ENCODE measurements around the gene MYO18B. TPM values are rescaled to one million over a fixed set of nuclear protein-coding genes. Genes with fewer than 3 reads are reported as not detected.

Gene MYO18B
- total RNA-seq, 1 donor from 2014 or later = not detected

GRCh38 chr22:26002456-26002855 lies 260.5 kb downstream of the MYO18B start:
- Histone ChIP-seq H3K4me1 (no peaks in the 10 kb centered on the region), H3K27ac (no peak overlapping the region), H3K36me3 (no peaks in the 10 kb centered on the region), H3K4me3 (no peak overlapping the region), H3K9me3 (no peaks in the 10 kb centered on the region), H3K27me3 (ENCODE audit: low read depth) (peaks cover 4% of the 10 kb centered on the region)
- ATAC-seq (no peak), DNase-seq (no peak)
- intact Hi-C loops (cut with DNase I) = no loop called here
- TF ChIP-seq CTCF (IDR thresholded peaks at IDR 0.05) = no peak

- Histone ChIP-seq H3K4me3 (no peak overlapping the region), H3K4me1 (no peaks in the 10 kb centered on the region), H3K27me3 (ENCODE audit: low read depth) (peaks cover 4% of the 10 kb centered on the region), H3K27ac (no peak overlapping the region), H3K36me3 (no peaks in the 10 kb centered on the region), H3K9me3 (no peaks in the 10 kb centered on the region)
- ATAC-seq (no peak), DNase-seq (no peak)
- intact Hi-C loops (cut with DNase I) = no loop called here
- no peak for TF ChIP-seq CTCF (IDR thresholded peaks at IDR 0.05)
These were observed 262.5 kb downstream of the MYO18B start for GRCh38 chr22:26004477-26004876.

- no peaks in the 10 kb centered on the region for H3K36me3 ChIP-seq
- H3K4me3 ChIP-seq = no peak overlapping the region
- DNase-seq (no peak), ATAC-seq (no peak)
- TF ChIP-seq CTCF (IDR thresholded peaks at IDR 0.05) = no peak
- H3K27ac ChIP-seq = no peak overlapping the region
- peaks cover 5% of the 10 kb centered on the region for H3K27me3 ChIP-seq (ENCODE audit: low read depth)
- no peaks in the 10 kb centered on the region for H3K4me1 ChIP-seq
- intact Hi-C loops (cut with DNase I) = no loop called here
- no peaks in the 10 kb centered on the region for H3K9me3 ChIP-seq
These were observed 266.6 kb downstream of the MYO18B start for GRCh38 chr22:26008587-26008986.

GRCh38 chr22:26016916-26017315 lies 274.9 kb downstream of the MYO18B start:
- Histone ChIP-seq H3K4me3 (no peak overlapping the region), H3K9me3 (no peaks in the 10 kb centered on the region), H3K27me3 (ENCODE audit: low read depth) (peaks cover 4% of the 10 kb centered on the region), H3K4me1 (no peaks in the 10 kb centered on the region), H3K36me3 (no peaks in the 10 kb centered on the region), H3K27ac (no peak overlapping the region)
- TF ChIP-seq CTCF (IDR thresholded peaks at IDR 0.05) = no peak
- DNase-seq (no peak), ATAC-seq (no peak)
- intact Hi-C loops (cut with DNase I) = no loop called here

GRCh38 chr22:26017932-26018331 lies 275.9 kb downstream of the MYO18B start:
- intact Hi-C loops (cut with DNase I) = no loop called here
- no peak for TF ChIP-seq CTCF (IDR thresholded peaks at IDR 0.05)
- no peak for DNase-seq
- H3K9me3 ChIP-seq = no peaks in the 10 kb centered on the region
- H3K27me3 ChIP-seq (ENCODE audit: low read depth) = peaks cover 4% of the 10 kb centered on the region
- no peaks in the 10 kb centered on the region for H3K4me1 ChIP-seq
- no peak overlapping the region for H3K27ac ChIP-seq
- H3K4me3 ChIP-seq = no peak overlapping the region
- ATAC-seq = no peak
- no peaks in the 10 kb centered on the region for H3K36me3 ChIP-seq

- Histone ChIP-seq H3K36me3 (no peaks in the 10 kb centered on the region), H3K4me1 (no peaks in the 10 kb centered on the region)
- intact Hi-C loops (cut with DNase I) = no loop called here
These were observed 277.6 kb downstream of the MYO18B start for GRCh38 chr22:26019596-26019995.

More at GRCh38 chr22:26019596-26019995, 277.6 kb downstream of the MYO18B start:
- Histone ChIP-seq H3K27ac (no peak overlapping the region), H3K4me3 (no peak overlapping the region), H3K9me3 (no peaks in the 10 kb centered on the region), H3K27me3 (ENCODE audit: low read depth) (peaks cover 4% of the 10 kb centered on the region)
- ATAC-seq (no peak), DNase-seq (no peak)
- TF ChIP-seq CTCF (IDR thresholded peaks at IDR 0.05) = no peak

All from lower lobe of right lung (tissue), 2 donors.